Stomach (tissue), 9 donors: ENCODE measurements around the gene KCNAB1. TPM values are rescaled to one million over a fixed set of nuclear protein-coding genes. Genes with fewer than 3 reads are reported as not detected.

Source experiments
- DNase-seq, 2 donors: peaks; one replicate each; pipeline versions ENCODE4 v3.0.0 to v3.0.0-alpha.2; 2013 to 2019
- H3K27ac ChIP-seq, 5 donors: fragments of 200-600 bp in 4 of 5; sonication (generic) in 4 of 5; one replicate each; pipeline ENCODE4 v1.5.1; 2013 to 2019; ENCODE audit warnings: mild to moderate bottlenecking in 1 of 5, moderate library complexity in 1 of 5
- H3K27me3 ChIP-seq, 3 donors: fragments of 200-600 bp; sonication (generic); one replicate each; pipeline ENCODE4 v1.5.1; 2017 to 2019; ENCODE audit warnings: mixed run types in 1 of 3
- H3K36me3 ChIP-seq, 4 donors: fragments of 200-600 bp; sonication (generic); 1 replicate in 3 of 4; 2 replicates in 1 of 4; pipeline ENCODE4 v1.5.1; 2016 to 2019
- H3K4me1 ChIP-seq, 4 donors: fragments of 200-600 bp; sonication (generic); one replicate each; pipeline ENCODE4 v1.5.1; 2016 to 2019
- H3K4me3 ChIP-seq, 4 donors: fragments of 200-600 bp; sonication (generic) in 3 of 4; one replicate each; pipeline ENCODE4 v1.5.1; 2016 to 2019; ENCODE audit warnings: mild to moderate bottlenecking in 1 of 4
- H3K9me3 ChIP-seq, 4 donors: fragments of 200-600 bp; sonication (generic); one replicate each; pipeline ENCODE4 v1.5.1; 2016 to 2019
- EP300 ChIP-seq: sonication (generic); formaldehyde crosslinking; IDR thresholded peaks from one replicate; pipeline ENCODE4 v1.6.1; 2017; ENCODE audit warnings: antibody characterized with exemption
- POLR2A ChIP-seq, 4 donors: fragments of 450-650 bp; IDR thresholded peaks; one replicate each; pipeline ENCODE4 v1.6.1; 2016; ENCODE audit warnings: antibody characterized with exemption in 4 of 4, control low read depth in 2 of 4, mild to moderate bottlenecking in 1 of 4, moderate library complexity in 1 of 4
- POLR2AphosphoS5 ChIP-seq, 3 donors: sonication (generic); formaldehyde crosslinking; IDR thresholded peaks; one replicate each; pipeline ENCODE4 v1.6.1; 2016; ENCODE audit warnings: antibody characterized with exemption in 3 of 3
- WGBS, 5 donors: extraction: QIAGEN DNeasy Blood & Tissue Kit in 3 of 5; methylation state at CpG; one replicate each; pipeline versions ENCODE4 v1.1.5 to v1.1.7; 2013 to 2018; 5-methylcytosine and 5-hydroxymethylcytosine counted together
- intact Hi-C: fragments of 100-400 bp; cut with DNase I; formaldehyde crosslinking; loops from one replicate; pipeline ENCODE4 v1.15.1; 2023; ENCODE audit warnings: low total_unique reads
- polyA plus RNA-seq, 3 donors: library from polyadenylated mRNA; stranded (reverse); fragments of 200-250 nt; gene quantifications; one replicate each; pipeline ENCODE4 v1.2.3, GENCODE V29; 2013
- total RNA-seq, 5 donors: library from RNA; depleted of rRNA; stranded (reverse); fragments of >200 nt; gene quantifications; one replicate each; pipeline versions ENCODE4 v1.1.0 to v1.2.3, GENCODE V29; 2014 to 2016
- TF ChIP-seq, protein P1 (sequence below), 7 experiments: fragments of 450-650 bp in 4 of 7; fragments of 200-600 bp in 3 of 7; sonication (generic) in 3 of 7; IDR thresholded peaks; one replicate each; pipeline ENCODE4 v1.5.1; 2016 to 2019; ENCODE audit warnings: antibody characterized with exemption in 7 of 7, control low read depth in 2 of 7, mild to moderate bottlenecking in 1 of 7
- donor health status: healthy with polysubstance abuse.
- donor health status: Bipolar disorder and iron deficiency.
- donor health status: healthy.

KCNAB1 gene
- total and polyA plus RNA-seq, 8 donors: 0.12 to 3.8 (median 0.29) TPM; not detected in 2

DNA sequence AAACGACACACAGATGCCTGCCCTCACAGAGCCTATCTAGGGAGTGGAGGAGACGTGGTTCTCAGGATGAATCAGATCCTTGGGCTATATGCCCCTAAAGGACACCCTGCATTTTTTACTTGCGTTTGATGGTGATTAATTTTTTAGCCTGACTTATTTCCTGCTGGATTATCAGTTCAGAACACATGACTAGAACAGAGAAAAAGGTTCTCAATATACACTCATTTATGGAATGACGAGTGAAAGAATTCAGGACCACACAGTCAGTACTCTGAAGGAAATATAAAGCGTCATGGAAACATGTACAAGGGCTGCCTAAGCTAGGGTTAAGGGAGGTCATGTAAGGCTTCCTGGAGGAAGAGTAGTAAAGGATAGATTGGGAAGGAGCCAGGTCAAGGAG is 312.8 kb downstream of the KCNAB1 start:
- 59 to 74% (median 68%) methylated on average over 5 of the region's 5 CpGs for WGBS, 5 donors

DNA sequence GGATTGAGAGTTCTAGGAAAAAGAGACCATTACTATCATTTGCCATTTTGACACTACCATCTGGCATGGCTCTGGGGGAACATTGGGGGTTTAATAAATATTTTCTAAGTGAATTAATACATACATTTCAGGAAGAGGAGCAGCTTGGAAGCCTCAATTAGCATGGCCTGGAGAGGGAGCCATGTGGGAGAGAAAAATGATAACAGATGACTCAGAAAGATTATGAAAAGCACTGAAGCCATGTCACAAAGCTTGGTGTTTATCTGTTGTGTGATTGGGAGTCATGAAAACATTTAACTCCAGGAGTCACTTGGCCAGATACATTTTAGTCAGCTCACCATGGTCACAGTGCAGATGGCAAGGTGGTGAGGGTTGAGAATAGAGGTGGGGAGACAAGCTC is 313.5 kb downstream of the KCNAB1 start:
- DNase-seq: no peak
- no peaks in the 10 kb centered on the region for H3K27me3 ChIP-seq
- no peak overlapping the region for H3K4me3 ChIP-seq
- H3K27ac ChIP-seq: no peak overlapping the region
- intact Hi-C loops: no loop called here
- no peaks in the 10 kb centered on the region for H3K36me3 ChIP-seq
- TF ChIP-seq, protein P1, sequence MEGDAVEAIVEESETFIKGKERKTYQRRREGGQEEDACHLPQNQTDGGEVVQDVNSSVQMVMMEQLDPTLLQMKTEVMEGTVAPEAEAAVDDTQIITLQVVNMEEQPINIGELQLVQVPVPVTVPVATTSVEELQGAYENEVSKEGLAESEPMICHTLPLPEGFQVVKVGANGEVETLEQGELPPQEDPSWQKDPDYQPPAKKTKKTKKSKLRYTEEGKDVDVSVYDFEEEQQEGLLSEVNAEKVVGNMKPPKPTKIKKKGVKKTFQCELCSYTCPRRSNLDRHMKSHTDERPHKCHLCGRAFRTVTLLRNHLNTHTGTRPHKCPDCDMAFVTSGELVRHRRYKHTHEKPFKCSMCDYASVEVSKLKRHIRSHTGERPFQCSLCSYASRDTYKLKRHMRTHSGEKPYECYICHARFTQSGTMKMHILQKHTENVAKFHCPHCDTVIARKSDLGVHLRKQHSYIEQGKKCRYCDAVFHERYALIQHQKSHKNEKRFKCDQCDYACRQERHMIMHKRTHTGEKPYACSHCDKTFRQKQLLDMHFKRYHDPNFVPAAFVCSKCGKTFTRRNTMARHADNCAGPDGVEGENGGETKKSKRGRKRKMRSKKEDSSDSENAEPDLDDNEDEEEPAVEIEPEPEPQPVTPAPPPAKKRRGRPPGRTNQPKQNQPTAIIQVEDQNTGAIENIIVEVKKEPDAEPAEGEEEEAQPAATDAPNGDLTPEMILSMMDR (IDR thresholded peaks at IDR 0.05): no peak
- no peak for TF ChIP-seq EP300
- TF ChIP-seq POLR2AphosphoS5 (IDR thresholded peaks at IDR 0.05): no peak
- no peak for TF ChIP-seq POLR2A (IDR thresholded peaks at IDR 0.05)
- peaks cover 0 to 3% (median 0%) of the 10 kb centered on the region in 4 donors for H3K4me1 ChIP-seq
- no peaks in the 10 kb centered on the region for H3K9me3 ChIP-seq

More for the DNA sequence above, 312.8 kb downstream of the KCNAB1 start:
- Histone ChIP-seq H3K27me3 (no peaks in the 10 kb centered on the region), H3K27ac (no peak overlapping the region), H3K4me3 (no peak overlapping the region), H3K9me3 (no peaks in the 10 kb centered on the region), H3K36me3 (no peaks in the 10 kb centered on the region), H3K4me1 (peaks cover 0 to 5% (median 0%) of the 10 kb centered on the region in 4 donors)
- TF ChIP-seq POLR2AphosphoS5 (IDR thresholded peaks at IDR 0.05) (no peak), POLR2A (IDR thresholded peaks at IDR 0.05) (no peak), EP300 (no peak)
- TF ChIP-seq, protein P1 (IDR thresholded peaks at IDR 0.05): no peak
- no peak for DNase-seq
- intact Hi-C loops: no loop called here

DNA sequence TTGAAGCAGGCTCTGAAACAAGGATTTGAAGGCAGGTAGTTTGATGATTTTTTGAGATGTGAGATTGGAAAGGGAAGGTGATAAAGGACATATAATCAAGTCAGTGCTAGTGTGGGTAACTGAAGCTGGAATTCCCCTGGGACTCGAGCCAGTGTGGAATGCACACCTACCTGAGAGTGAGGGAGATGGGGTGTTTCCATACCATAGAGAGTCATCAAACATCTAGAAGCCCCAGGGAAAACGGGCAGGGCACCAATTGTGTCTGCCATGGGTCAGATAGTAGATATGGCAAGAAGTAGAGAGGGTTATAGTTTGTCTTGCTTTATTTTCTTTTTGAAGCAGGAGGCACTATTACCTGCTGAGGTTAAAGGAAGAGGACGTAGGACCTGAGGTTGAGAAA is 314.5 kb downstream of the KCNAB1 start:
- H3K27ac ChIP-seq: no peak overlapping the region
- no peak overlapping the region for H3K4me3 ChIP-seq
- H3K36me3 ChIP-seq: no peaks in the 10 kb centered on the region
- no peaks in the 10 kb centered on the region for H3K27me3 ChIP-seq
- no peaks in the 10 kb centered on the region for H3K4me1 ChIP-seq
- intact Hi-C loops: no loop called here
- no peak for DNase-seq
- H3K9me3 ChIP-seq: no peaks in the 10 kb centered on the region
- TF ChIP-seq EP300 (no peak), POLR2AphosphoS5 (IDR thresholded peaks at IDR 0.05) (no peak), POLR2A (IDR thresholded peaks at IDR 0.05) (no peak)
- TF ChIP-seq, protein P1 (IDR thresholded peaks at IDR 0.05): no peak
- WGBS, 5 donors: 54 to 65% (median 61%) methylated on average over 3 of the region's 3 CpGs

DNA sequence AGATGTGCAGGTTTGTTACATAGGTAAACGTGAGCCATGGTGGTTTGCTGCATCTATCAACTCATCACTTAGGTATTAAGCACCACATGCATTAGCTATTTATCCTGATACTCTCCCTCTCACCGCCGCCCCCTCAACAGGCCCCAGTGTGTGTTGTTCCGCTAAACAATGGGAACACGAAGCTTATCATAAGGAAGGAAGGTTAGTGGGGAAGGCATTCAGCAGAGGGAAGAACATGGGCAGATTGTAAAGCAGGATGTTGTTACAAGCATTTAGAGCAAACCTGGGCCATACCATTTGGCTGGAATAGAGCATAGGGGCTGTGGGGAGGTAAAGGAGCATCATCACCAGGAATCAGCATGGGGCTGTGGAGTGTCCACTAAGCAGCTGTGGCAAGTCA is 322.7 kb downstream of the KCNAB1 start:
- Histone ChIP-seq H3K27me3 (no peaks in the 10 kb centered on the region), H3K4me1 (peaks cover 0 to 8% (median 4%) of the 10 kb centered on the region in 4 donors), H3K9me3 (no peaks in the 10 kb centered on the region), H3K4me3 (no peak overlapping the region), H3K27ac (peak overlapping the region in 1 of 5 donors; percentile 62), H3K36me3 (no peaks in the 10 kb centered on the region)
- no peak for DNase-seq
- intact Hi-C loops: loop anchor here (10.0 kb wide), 1 partner anchor 288 kb away; no protein-coding TSS in a partner anchor
- TF ChIP-seq, protein P1 (IDR thresholded peaks at IDR 0.05): no peak
- TF ChIP-seq POLR2A (IDR thresholded peaks at IDR 0.05): no peak
- no peak for TF ChIP-seq EP300
- no peak for TF ChIP-seq POLR2AphosphoS5 (IDR thresholded peaks at IDR 0.05)
- 76 to 81% (median 77%) methylated on average over 5 of the region's 5 CpGs for WGBS, 5 donors
